Keratinocyte (primary cell): ENCODE measurements around the gene OPRL1. TPM values are rescaled to one million over a fixed set of nuclear protein-coding genes. Genes with fewer than 3 reads are reported as not detected.

Source experiments
- DNase-seq: peaks from one replicate; pipeline ENCODE4 v3.0.0-alpha.2; 2011; ENCODE audit warnings: low read depth, missing footprints, low spot score
- FAIRE-seq: peaks from 2 replicates; lab custom pipeline; 2011; peaks lifted over from hg19 to GRCh38; lab: Jason Lieb, UNC
- H2AFZ ChIP-seq: 2 replicates; pipeline ENCODE4 v1.6.0; 2012; ENCODE audit warnings: low read length, control low read depth, inconsistent platforms; ENCODE audit not compliant: control insufficient read depth
- H3K27ac ChIP-seq: 2 replicates; pipeline ENCODE4 v1.5.1; 2011; ENCODE audit warnings: low read length; ENCODE audit not compliant: control insufficient read depth, insufficient read depth
- H3K27me3 ChIP-seq: 3 replicates; pipeline ENCODE4 v1.6.0; 2011; ENCODE audit warnings: low read length; ENCODE audit not compliant: control insufficient read depth, insufficient read depth; ENCODE audit errors: extremely low read depth
- H3K36me3 ChIP-seq, 2 experiments: 2 replicates in 1 of 2; 3 replicates in 1 of 2; pipeline ENCODE4 v1.5.1; 2011; ENCODE audit warnings: low read length in 2 of 2, mild to moderate bottlenecking in 1 of 2; ENCODE audit not compliant: control insufficient read depth in 2 of 2, insufficient read depth in 2 of 2; ENCODE audit errors: extremely low read depth in 1 of 2
- H3K4me1 ChIP-seq: 3 replicates; pipeline ENCODE4 v1.5.1; 2011; ENCODE audit warnings: low read length; ENCODE audit not compliant: control insufficient read depth, insufficient read depth; ENCODE audit errors: extremely low read depth
- H3K4me2 ChIP-seq: 3 replicates; pipeline ENCODE4 v1.6.0; 2011; ENCODE audit warnings: low read depth, low read length; ENCODE audit not compliant: control insufficient read depth, insufficient read depth; ENCODE audit errors: extremely low read depth
- H3K4me3 ChIP-seq, 3 experiments: fragments of 200-600 bp in 1 of 3; sonication (generic) in 1 of 3; 2 replicates in 2 of 3; 3 replicates in 1 of 3; pipeline ENCODE4 v1.5.1; 2011 to 2016; ENCODE audit warnings: low read length in 3 of 3, mild to moderate bottlenecking in 3 of 3, control low read depth in 2 of 3, inconsistent platforms in 1 of 3, low read depth in 1 of 3, mixed read lengths in 1 of 3, mixed run types in 1 of 3, moderate library complexity in 1 of 3; ENCODE audit not compliant: control insufficient read depth in 2 of 3, insufficient read depth in 2 of 3; ENCODE audit errors: extremely low read depth in 1 of 3
- H3K79me2 ChIP-seq: 2 replicates; pipeline ENCODE4 v1.6.0; 2012; ENCODE audit warnings: low read length; ENCODE audit not compliant: control insufficient read depth, insufficient read depth
- H3K9ac ChIP-seq: 3 replicates; pipeline ENCODE4 v1.6.0; 2011; ENCODE audit warnings: low read length; ENCODE audit not compliant: control insufficient read depth, insufficient read depth; ENCODE audit errors: extremely low read depth
- H3K9me1 ChIP-seq: 3 replicates; pipeline ENCODE4 v1.6.0; 2011; ENCODE audit warnings: low read length; ENCODE audit not compliant: control insufficient read depth, insufficient read depth; ENCODE audit errors: extremely low read depth
- H3K9me3 ChIP-seq: 2 replicates; pipeline ENCODE4 v1.5.1; 2012; ENCODE audit warnings: low read depth, low read length; ENCODE audit not compliant: control insufficient read depth
- H4K20me1 ChIP-seq: 3 replicates; pipeline ENCODE4 v1.6.0; 2011; ENCODE audit warnings: low read length; ENCODE audit not compliant: control insufficient read depth, insufficient read depth; ENCODE audit errors: extremely low read depth
- EZH2 ChIP-seq: IDR thresholded peaks from one replicate; pipeline ENCODE4 v1.6.1; 2012; ENCODE audit warnings: inconsistent platforms, mild to moderate bottlenecking, low read length, moderate library complexity
- dilution Hi-C: fragments of 300-500 bp; cut with MboI; formaldehyde crosslinking; loops from one replicate; pipeline ENCODE4 v1.7.0; 2020; ENCODE audit warnings: low sequenced_read_pairs; ENCODE audit not compliant: extremely low pct_ligation_motif_present
- polyA plus RNA-seq, 5 experiments: library from polyadenylated mRNA; depleted of rRNA in 3 of 5; stranded (reverse) in 3 of 5; stranded (forward) in 1 of 5; unstranded in 1 of 5; fragments of >200 nt; gene quantifications; 1 replicate in 1 of 5; 2 replicates in 3 of 5; 3 replicates in 1 of 5; pipeline versions ENCODE4 v1.2.1 to v1.2.3, GENCODE V29; 2011 to 2012; ENCODE audit warnings: missing spikeins in 2 of 5, low read depth in 1 of 5, low replicate concordance in 1 of 5
- TF ChIP-seq, protein P1 (sequence below), 3 experiments: IDR thresholded peaks in 1 of 3; conservative IDR thresholded peaks in 1 of 3; optimal IDR thresholded peaks in 1 of 3; 2 replicates in 2 of 3; 3 replicates in 1 of 3; pipeline versions ENCODE3 to v1.5.1; 2011; ENCODE audit warnings: low read length in 3 of 3, mild to moderate bottlenecking in 3 of 3, moderate library complexity in 2 of 3, control low read depth in 1 of 3, inconsistent platforms in 1 of 3; ENCODE audit not compliant: insufficient read depth in 2 of 3; ENCODE audit errors: extremely low read depth in 1 of 3

OPRL1 gene
- polyA plus RNA-seq, 1 donor (not counting 4 experiments of a cell fraction or from before 2014, with no cell fraction given), result 0.25 TPM

DNA sequence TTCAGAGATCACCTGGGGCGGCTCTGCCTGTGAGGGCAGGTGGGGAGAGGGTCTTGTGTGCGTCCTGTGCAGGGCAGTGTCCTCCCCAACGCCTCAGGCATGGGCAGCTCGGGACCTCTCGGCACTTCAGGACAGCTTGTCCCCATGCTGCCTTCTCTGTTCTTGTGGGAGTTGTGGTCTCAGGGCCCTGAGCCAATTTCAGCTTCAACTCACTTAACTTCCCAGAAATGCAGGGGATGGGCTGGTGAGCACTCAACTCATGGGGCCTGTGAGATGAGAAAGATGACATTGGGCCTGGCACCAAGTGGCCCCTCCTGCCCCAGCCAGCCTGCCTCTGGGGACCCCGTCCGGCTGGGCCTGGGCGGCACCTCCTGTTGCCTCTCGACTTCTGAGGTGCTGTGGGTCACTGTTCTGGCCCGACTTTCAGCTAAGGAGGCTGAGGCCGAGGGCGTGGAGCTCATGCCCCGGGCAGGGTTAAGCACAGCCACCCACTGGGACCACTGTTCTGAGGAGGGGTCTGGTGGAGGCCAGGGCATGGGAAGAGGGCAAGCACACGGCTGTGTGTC is 7.3 kb upstream of the OPRL1 start:
- H4K20me1 ChIP-seq, result no peaks in the 10 kb centered on the region
- H3K27me3 ChIP-seq, result no peaks in the 10 kb centered on the region
- no peaks in the 10 kb centered on the region for H3K4me1 ChIP-seq
- no peak for FAIRE-seq
- no peak overlapping the region for H3K9ac ChIP-seq
- no peak overlapping the region for H2AFZ ChIP-seq
- no peaks in the 10 kb centered on the region for H3K79me2 ChIP-seq
- H3K36me3 ChIP-seq, result peaks cover 0 to 10% of the 10 kb centered on the region in 2 experiments
- H3K9me3 ChIP-seq, result no peaks in the 10 kb centered on the region
- H3K4me2 ChIP-seq, result no peak overlapping the region
- no peak for DNase-seq
- dilution Hi-C loops, result no loop called here
- no peaks in the 10 kb centered on the region for H3K9me1 ChIP-seq
- H3K27ac ChIP-seq, result no peak overlapping the region
- no peak overlapping the region for H3K4me3 ChIP-seq
- TF ChIP-seq, protein P1, sequence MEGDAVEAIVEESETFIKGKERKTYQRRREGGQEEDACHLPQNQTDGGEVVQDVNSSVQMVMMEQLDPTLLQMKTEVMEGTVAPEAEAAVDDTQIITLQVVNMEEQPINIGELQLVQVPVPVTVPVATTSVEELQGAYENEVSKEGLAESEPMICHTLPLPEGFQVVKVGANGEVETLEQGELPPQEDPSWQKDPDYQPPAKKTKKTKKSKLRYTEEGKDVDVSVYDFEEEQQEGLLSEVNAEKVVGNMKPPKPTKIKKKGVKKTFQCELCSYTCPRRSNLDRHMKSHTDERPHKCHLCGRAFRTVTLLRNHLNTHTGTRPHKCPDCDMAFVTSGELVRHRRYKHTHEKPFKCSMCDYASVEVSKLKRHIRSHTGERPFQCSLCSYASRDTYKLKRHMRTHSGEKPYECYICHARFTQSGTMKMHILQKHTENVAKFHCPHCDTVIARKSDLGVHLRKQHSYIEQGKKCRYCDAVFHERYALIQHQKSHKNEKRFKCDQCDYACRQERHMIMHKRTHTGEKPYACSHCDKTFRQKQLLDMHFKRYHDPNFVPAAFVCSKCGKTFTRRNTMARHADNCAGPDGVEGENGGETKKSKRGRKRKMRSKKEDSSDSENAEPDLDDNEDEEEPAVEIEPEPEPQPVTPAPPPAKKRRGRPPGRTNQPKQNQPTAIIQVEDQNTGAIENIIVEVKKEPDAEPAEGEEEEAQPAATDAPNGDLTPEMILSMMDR (optimal IDR thresholded peaks at IDR 0.05 in 1 of 3, IDR thresholded peaks at IDR 0.05 in 1 of 3, conservative IDR thresholded peaks at IDR 0.05 in 1 of 3; ENCODE audit: extremely low read depth in 1 of 3, insufficient read depth in 2 of 3, low read length in 3 of 3), result no peak
- no peak for TF ChIP-seq EZH2

DNA sequence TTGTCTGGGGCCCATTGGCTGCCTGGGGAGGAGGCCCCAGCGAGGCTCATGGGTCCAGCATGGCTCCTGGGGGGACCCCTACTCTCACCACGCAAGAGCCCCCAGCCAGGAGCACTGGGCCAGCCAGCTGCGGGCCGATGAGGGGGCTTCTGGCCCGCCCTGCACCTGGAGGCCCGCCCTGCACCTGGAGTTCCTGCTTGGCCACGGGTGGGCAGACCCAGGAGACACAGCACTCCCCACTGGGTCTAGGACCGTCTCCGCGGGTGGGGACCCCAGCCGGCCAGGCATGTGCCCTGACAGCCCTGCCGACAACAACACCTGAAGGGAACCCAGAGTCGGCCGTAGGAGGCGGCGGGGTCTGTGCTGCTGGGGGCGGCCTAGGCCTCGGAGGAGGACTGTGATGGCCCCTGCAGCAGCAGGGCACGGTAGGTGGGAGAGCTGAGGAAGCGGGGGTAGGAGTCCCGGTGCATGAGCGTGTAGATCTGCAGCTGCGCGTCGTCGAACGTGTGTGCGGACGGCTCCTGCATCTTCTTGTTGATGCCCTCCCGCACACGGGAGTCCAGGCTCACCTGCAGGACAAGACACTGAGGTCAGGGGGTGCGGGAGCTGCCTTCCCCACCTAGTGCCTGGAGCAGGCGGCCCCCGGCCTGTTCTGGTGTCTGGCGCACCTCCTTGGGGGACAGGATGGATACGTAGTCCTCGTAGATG is 6.3 kb upstream of the OPRL1 start:
- peaks cover 9% of the 10 kb centered on the region for H3K4me1 ChIP-seq
- peaks cover 2% of the 10 kb centered on the region for H3K79me2 ChIP-seq
- TF ChIP-seq, protein P1 (optimal IDR thresholded peaks at IDR 0.05 in 1 of 3, IDR thresholded peaks at IDR 0.05 in 1 of 3, conservative IDR thresholded peaks at IDR 0.05 in 1 of 3; ENCODE audit: extremely low read depth in 1 of 3, insufficient read depth in 2 of 3, low read length in 3 of 3), result no peak
- peaks cover 0 to 10% of the 10 kb centered on the region in 2 experiments for H3K36me3 ChIP-seq
- H3K9me3 ChIP-seq, result no peaks in the 10 kb centered on the region
- no peak overlapping the region for H3K4me2 ChIP-seq
- DNase-seq (no peak), FAIRE-seq (no peak)
- H3K9me1 ChIP-seq, result no peaks in the 10 kb centered on the region
- H3K27me3 ChIP-seq, result no peaks in the 10 kb centered on the region
- H3K27ac ChIP-seq, result no peak overlapping the region
- no peak overlapping the region for H3K4me3 ChIP-seq
- no peaks in the 10 kb centered on the region for H4K20me1 ChIP-seq
- no peak overlapping the region for H2AFZ ChIP-seq
- H3K9ac ChIP-seq, result no peak overlapping the region
- dilution Hi-C loops, result no loop called here
